GM19397 (cell line): ENCODE data around the gene BEST1.

ENCODE experiments used
- ATAC-seq: cut with Tn5 transposase; IDR thresholded peaks from one replicate; pipeline ENCODE4 v1.9.1; 2021; ENCODE audit warnings: mild to moderate bottlenecking, moderate library complexity; ENCODE audit not compliant: unreplicated experiment

The BEST1 gene

DNA sequence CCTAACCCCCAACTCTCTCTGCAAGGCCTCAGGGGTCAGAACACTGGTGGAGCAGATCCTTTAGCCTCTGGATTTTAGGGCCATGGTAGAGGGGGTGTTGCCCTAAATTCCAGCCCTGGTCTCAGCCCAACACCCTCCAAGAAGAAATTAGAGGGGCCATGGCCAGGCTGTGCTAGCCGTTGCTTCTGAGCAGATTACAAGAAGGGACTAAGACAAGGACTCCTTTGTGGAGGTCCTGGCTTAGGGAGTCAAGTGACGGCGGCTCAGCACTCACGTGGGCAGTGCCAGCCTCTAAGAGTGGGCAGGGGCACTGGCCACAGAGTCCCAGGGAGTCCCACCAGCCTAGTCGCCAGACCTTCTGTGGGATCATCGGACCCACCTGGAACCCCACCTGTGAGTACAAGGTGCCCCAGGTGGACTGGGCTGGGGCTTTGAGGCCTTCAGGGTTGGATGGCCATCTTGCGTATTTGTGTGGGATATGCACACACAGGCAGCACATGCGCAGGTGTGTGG, at the start of gene BEST1:
BEST1 (plus strand) TSS at position 317 of the 513 bp plus-strand sequence. CDS start 1,456 bp downstream, outside the sequence.
- ATAC-seq, result no peak

DNA sequence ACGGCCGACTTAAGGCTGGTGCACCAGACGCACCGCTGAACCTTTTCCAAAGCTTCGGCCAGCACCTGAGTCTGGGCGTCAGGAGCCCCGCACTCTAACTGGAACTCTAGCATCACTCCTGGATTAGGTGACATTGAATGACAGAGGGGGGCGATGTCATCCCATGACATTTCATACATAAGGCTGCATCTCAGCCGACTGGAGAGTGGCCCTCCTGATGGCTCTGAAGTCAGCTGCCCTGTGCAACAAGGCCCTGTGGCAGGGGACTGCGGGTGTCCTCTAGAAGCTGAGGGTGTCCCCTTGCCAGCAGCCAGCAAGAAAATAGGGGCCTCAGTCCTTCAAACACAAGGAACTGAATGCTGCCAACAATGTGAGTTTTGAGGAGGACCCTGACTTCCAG, 48.8 kb upstream of the BEST1 start:
- ATAC-seq, result no peak

DNA sequence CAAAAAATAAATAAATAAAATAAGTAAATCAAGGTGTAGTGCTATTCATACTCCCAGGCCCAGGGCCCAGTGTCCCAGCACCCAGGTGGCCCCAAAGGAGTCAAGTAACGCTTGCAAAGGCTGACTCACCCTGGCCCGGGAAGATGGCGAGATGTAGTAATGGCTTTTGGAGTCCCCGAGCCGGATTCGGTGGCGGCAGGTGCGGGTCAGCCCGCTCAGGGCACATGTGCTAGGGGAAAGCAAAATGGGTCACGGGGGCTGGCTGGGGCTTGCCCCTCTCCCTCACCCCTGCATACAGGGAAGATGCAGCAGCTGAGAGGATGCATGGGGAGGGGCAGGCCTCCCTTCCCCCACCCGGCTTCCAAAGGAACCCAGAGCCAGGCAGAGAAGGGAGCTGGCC, 47.8 kb upstream of the BEST1 start:
- no peak for ATAC-seq

DNA sequence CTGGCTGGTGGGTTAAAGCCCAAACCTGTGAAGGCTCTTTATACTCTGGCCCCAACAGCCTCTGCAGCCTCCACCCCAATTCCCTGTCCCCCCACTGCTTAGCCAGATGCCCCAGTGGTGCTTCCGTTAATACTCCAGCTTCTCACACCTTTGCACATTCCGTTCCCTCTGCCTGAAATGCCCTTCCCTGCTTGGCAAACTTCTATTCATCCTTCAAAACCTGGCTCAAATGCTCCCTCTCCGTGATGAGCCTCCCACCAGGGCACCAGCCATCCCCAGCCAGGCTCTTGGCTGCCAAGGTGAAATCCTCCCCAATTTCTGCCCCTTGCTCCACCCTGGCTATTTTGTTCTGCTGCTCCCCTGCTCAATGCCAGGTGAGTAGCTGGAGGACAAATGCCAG, 46.3 kb upstream of the BEST1 start:
- ATAC-seq, result no peak

DNA sequence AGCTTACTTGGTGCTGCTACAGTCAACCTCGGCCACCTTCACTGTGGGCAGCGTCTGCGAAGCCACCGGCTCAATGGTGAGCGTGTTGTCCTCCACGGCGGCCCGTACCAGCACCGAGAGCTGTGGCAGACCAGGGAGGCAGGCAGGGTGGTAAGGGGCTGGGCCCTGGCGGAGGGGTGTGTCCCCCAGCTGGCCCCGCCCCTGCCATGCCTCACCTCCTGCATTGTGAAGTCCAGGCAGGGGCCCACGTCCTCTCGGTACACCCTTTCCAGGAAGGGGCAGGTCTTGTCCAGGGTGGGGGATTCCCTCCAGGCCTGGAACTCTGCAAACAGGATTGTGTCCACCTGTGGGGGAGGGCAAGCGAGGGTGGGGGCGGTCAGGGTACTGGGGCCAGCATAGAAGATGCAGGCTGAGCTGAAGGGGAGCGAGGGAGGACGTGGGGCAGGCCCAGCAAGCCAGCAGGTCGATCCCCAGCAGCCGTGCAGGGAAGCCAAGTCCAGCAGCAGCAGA, 45.6 kb upstream of the BEST1 start:
- ATAC-seq, result no peak

DNA sequence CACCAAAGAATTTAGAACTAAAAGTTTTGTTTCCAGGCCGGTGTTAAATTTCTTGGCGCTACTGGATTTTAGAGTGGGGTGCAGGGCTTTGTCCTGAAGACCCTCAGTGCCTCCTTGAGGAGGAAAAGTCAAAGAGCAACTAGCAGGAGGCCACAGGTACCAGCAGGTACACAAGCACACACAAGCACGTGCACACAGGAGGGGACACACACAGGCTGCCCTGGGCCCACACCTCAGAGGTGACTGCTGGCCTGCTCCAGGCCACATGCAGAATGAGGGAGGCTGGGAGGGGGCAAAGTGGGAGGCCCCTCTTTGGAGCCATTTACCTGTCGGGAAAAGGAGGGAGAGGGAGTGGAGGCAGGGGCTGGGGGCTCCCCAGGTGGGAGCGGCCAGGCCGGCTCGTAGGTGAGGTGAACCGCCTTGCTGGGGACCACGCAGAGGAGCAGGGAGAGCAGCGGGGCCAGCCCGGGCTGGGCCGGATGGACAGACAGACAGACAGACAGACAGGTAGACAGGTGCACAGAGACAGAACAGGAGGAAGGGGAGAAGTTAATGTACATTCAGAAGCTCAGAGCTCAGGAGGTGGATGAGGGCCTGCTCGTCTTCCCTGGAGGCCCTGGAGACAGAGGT, 45.0 kb upstream of the BEST1 start:
- no peak for ATAC-seq

DNA sequence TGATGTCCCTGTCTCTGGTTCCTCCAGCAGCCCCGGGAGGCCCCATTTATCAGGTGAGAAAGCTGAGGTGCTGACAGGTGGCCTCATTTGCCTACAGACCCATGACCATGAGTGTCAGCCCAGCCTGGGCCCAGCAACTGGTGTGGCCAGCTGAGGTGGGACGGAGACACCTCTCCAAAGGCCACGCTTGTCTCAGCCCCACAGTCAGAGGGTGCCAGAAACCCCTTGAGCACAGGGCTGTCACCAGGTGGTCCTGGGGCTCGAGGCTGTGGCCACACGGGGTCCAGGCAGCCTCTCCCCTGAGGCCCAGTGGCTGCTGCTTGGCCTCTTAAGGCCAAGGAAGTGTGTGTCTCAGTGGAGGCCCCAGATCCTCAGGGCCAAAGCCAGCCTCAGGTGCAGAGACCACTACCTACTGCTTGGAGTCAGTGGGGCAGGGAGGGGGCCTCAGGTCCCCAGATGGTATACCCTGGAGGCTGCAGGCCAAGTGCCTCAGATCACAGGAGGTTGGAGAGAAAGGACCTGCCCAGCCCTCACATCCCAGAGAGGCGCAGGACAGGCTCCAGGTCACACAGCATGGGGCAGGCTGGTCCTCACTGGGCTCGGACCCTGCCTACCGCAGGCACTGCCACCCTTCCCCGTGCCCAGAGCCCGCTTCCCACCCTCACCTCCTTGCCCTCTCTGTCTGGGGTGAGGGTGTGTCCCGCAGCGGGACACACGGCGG, 44.2 kb upstream of the BEST1 start:
- no peak for ATAC-seq

DNA sequence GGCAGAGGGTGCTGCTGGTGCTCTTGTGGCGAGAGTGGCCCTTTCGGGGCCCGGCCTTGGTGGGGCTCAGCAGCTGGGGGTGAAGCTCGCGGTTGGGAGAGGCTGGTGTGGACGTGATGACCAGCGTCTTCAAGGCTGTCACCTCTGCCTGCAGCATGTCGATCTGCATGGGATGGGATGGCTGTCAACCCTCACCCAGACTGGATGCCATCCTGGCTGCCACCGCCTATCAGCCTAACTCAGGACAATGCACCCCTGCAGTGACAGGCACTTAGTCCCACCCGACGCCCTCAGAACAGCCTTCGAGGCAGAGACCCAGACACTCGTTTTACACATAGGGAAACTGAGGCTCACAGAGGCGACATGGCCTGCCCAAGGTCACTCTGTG, 43.6 kb upstream of the BEST1 start:
- no peak for ATAC-seq

DNA sequence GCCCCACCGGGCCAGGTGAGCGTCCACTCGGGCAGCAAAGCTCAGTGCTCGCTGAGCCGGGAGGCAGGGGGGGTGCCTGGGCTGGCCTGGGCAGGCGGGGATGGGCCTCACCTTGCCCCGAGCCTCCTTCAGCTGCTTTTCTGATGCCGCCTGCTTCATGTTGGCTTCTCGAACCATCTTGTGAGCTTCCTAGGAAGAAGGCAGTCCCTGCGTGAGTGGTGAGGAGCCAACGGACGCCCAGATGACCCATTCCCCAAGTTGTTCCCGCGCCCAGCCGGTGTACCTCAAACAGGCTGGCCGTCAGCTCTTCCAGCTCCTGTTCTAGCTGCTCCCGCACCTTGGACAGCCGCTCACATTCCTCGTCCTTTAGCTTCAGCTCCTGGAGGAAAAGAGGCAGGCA, 42.9 kb upstream of the BEST1 start:
- ATAC-seq, result no peak

DNA sequence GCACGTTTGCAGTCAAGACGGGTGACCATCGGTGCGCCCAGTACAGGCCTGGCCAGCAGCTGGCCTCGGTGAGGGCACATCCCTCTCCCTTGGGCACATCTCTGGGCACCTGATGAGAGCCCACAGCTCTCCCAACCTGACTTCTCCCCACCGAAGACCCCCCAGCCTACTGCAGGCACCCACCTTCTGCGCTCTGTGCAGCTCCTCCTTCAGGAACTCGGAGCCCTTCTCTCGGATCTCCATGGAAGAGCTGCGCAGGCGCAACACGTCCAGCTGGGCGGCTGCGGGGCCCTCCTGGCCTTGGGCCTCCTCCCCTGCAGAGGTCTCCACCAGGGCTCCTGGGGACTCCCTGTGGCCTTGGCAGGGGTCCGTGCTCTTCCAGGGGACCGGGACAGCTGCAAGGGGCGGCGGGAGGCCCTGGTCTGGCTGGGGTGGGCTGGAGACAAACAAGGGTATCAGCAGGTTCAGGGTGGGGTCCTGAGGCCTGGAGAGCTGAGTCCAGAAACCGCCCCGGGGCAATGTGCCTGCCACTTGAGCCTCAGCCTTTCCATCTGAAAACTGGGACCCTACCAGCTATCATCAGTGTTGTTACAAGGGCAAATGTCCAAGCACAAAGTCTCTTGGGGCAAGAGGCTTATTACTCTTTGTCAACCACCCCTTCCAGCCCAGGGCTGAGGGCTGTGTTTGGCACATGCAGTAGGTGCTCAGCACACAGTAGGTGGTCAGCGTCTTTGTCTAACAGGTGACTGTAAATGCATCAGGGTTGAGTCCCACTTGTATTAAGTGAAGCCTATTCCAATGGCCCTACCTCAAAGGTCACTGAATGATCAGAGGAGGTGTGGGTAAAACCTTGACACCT, 42.1 kb upstream of the BEST1 start:
- no peak for ATAC-seq

DNA sequence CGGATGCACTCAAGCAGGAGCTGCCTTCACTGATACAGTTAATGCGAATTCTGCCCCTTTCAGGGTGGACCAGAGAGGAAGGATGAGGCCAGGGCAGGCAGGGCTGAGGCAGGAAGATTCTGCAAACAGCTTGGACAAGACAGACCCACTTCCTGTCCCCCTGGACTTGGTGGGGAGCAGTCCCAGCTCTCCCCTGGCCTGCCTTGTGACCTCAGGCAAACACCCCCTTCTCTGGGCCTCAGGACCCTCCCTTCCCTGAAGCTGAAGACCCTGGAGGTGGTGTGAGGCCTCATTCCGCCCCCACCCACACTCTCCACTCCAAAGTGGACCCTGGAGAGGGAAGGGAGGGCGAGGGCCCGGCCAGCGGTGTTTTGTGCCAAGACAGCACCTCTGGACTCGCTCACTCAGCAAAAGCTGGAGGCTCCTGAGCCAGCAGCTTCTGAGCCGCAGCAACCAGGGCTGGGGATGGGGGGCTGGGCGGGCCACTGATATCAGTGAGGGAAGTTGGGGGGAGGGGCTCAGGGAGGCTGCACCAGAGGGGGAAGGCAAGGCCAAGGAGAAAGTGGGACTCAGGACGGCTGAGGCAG, 41.3 kb upstream of the BEST1 start:
- no peak for ATAC-seq

DNA sequence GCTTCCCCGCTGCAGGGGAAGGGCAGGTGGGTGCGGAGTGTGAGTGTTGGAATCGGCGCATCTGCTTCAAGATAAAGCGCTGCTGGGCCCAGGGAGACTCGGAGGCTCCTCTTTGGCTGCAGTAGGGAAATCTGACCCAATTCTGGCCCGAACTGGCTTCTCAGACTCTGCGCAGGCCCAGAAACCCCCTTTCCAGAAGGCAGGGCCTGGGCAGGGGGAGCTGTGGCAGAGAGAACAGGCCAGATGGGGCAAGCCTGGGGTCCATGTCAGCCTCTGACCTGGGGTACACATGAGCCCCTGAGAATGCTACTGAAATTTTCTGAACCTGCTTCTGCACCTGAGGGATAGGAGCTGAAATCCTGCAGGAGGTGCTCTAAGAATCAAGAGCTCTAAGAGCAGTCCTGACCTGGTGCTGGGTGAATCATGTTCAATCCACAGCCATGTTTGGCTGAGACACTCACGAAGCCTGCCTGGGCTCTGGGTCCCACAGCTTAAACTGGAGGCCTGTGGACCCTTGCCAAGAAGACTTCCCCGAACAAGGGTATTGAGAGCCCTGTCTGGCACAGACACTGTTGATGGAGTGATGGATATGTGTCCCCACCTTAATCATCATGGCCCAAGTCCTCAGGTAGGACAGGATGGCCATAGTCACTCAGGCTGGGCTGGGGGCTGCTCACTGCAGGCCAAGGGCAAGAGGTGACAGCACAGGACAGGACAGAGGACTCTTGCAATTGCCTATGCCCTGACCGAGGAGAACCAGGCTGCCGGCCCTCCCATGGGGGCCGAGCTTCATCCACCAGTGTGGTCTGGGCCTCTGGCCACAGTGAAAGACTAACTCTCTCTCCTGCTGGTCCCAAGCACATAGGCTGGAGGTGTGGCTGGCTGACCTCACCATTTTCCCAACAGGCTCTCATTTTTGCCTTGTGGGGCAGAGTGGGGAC, 39.7 kb upstream of the BEST1 start:
- no peak for ATAC-seq

DNA sequence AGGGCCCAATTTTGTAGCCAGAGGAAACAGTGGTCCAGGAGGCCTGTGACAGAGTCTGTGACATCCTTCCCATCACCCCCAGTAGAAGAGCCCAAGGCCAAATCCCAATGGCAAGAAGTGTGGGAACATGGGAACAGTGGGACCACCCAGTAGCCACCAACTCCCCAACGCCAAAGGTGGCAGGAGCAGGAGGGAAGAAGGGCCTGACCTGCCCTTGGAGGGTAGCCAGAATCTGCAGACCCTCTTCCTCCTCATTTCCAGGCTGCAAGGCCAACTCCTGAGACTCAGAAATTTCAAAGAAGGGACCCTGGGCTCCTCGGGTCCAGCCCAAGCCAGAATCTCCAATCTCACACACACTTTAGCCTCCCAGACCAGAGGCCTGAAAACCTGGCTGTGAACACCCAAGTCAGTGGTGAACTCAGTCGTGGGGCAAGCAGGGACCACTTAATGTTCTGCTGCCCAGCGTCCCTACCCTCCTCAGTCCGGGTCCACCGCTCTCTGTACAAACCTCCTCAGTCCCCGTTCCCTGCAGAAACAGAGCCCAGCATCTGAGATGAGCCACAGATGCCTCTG, 38.9 kb upstream of the BEST1 start:
- ATAC-seq, result no peak

DNA sequence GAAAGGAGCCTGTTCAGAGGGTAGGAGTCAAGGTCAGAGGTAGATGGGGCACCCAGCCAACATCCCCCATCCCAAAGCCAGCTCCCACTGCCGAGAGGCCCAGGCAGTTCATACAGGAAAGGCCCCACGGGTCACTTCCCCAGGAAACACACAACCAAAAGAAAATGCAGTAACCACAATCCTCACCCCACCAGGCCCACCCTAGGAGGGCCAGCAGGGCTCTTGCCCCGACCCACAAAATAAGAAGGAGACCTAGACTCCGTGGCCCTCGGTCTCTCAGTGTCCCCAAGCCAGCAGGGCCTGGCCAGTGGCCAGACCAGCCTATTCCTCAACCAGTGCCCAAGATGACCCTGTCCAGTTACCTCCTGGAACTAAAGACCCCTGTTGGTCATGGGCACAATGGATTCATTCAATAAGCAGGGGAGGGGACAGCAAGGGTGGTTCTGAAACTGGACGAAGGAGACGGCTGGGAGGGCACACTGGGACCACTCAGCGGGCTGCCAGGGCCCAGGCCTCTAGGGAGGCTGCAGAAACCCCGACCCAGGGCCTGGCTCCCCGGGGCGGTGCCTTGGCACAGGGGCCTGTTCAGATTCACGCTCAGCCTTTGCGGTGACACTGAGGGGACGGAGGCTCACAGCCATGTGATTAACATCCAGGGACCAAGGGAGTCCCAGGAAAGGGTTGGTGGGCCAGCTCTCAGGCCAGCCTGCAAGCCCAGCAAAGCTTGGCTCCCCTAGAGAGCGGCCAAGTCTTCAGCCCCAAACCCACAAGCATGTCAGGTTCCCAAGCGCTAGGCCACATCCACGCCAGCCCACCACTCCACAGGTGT, 38.2 kb upstream of the BEST1 start:
- ATAC-seq, result no peak

DNA sequence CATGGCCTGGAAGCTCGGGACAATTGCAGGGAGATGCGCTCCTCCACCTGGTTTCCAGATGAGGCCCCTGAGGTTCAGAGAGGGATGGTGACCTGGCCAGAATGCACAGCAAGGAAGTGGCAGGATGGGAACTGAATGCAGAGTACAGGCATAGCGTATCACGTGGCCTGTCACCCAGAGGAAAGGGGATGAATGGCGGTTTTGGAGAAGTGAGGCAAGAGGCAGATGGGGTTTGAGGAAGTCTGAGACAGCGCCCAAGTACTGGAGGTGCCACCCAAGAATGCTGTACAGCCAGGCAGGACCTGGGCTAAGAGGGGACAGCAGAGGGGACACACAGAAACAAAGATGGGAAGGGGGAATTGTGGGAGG, 37.6 kb upstream of the BEST1 start:
- ATAC-seq, result no peak

DNA sequence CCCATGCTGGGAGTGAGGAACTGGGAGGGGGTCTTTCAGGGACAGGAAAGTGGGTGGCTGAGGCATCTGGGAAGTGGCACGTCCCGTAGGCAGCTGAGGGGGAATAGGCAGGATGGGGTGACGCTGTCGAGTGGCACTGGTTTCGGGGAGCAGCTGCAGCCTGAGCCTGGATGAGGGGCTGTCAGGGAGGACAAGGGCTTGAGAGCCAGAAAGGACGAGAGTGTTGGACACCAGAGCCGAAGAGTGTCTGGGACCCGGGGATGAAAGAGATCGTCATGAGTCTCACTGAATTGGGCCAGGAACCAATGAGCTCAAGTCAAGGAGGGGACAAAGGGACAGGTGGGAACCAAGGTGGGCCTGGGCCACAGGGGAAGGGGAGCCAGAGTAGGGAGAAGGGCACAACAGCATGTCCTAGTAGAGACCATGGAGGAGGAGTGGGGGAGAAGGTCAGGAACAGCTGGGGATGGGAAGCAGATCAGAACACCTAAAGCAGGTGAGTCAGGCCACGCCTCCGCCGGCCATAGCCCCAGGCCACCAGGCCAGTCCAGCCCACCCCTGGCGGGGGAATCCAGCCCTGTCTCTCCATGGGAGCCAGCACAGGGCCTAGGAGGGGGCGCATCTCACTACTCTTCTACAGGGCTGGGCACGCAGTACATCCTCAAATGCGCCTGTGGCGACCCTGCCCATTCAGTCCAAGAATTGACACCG, 37.0 kb upstream of the BEST1 start:
- no peak for ATAC-seq

DNA sequence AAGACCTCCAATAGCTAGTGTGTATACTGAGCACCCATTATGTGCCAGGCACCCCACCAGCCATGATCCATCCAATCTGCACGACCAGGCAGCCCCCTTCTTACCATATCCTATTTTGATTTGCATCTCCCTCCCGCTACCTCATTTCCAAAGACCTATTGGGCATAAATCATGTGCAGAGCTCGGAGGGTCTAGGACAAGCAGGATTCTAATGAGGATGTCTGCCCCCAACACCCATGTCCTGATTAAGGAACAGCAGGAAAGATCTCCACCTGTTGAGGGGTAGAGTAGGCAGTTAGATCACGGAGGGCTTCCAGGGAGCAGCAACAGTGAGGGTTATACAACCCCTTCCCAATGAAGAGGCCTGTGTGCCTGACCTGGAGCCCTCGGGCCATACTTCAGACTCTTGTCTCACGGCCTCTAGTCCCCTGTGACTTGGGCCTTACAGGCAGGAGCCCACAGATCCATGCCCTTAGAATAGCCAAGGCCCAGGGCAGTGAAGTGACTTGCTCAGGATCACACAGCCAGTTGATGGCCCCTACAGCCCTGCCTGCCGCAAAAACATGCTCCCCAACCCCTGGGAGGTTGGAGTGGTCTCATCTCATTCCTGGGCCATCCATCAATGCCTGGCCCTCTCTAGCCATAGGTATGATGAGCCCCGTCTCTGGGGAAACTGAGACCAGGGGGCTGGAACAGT, 36.3 kb upstream of the BEST1 start:
- ATAC-seq, result no peak
